ENCODE results near the gene SPOCD1.

Gene SPOCD1

DNA sequence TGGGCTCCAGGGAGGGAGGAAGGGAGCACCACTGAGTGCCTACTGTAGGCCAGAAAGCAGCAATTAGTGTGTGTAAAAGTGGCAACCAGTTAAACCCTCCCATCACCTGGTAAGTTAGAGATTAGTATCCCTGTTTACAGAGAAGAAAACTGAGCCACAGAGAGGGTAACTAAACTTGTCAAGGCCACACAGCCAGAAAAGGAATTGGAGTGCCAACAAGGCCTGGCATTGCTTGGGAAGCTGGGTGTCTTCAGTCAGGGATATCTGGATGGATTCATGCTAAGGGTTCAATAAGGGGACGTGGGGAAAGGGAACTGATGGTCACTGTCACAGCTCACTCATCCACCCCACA, 28.1 kb downstream of the SPOCD1 start:
- no peak for TF ChIP-seq ZFX (IDR thresholded peaks at IDR 0.05; ENCODE audit: borderline replicate concordance)
- TF ChIP-seq, protein P1, sequence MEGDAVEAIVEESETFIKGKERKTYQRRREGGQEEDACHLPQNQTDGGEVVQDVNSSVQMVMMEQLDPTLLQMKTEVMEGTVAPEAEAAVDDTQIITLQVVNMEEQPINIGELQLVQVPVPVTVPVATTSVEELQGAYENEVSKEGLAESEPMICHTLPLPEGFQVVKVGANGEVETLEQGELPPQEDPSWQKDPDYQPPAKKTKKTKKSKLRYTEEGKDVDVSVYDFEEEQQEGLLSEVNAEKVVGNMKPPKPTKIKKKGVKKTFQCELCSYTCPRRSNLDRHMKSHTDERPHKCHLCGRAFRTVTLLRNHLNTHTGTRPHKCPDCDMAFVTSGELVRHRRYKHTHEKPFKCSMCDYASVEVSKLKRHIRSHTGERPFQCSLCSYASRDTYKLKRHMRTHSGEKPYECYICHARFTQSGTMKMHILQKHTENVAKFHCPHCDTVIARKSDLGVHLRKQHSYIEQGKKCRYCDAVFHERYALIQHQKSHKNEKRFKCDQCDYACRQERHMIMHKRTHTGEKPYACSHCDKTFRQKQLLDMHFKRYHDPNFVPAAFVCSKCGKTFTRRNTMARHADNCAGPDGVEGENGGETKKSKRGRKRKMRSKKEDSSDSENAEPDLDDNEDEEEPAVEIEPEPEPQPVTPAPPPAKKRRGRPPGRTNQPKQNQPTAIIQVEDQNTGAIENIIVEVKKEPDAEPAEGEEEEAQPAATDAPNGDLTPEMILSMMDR (IDR thresholded peaks at IDR 0.05) = no peak

DNA sequence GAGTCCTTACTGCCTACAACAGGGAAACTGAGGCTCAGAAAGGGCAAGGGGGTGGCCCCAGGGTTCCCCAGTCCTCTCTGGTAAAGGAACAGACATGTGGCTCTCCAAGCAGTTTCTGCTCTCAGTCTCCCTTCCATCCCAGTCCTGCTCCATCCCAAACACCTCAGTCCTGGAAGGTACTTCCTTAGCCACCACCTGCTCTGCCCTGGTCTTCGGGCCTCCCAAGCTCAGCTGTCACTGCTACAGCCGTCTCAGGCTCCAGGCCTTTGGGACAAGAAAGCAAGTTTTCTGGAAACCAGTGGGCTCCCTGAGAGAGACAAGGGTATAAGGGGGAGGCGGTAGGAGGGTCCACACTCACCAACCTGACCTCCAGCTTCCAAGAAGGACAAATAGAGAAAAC, 28.6 kb downstream of the SPOCD1 start:
- TF ChIP-seq ZFX (IDR thresholded peaks at IDR 0.05; ENCODE audit: borderline replicate concordance) = no peak
- TF ChIP-seq, protein P1 (IDR thresholded peaks at IDR 0.05) = no peak

More for the DNA sequence above, 28.1 kb downstream of the SPOCD1 start:
- H3K27ac ChIP-seq = peak overlapping the region; percentile 99

DNA sequence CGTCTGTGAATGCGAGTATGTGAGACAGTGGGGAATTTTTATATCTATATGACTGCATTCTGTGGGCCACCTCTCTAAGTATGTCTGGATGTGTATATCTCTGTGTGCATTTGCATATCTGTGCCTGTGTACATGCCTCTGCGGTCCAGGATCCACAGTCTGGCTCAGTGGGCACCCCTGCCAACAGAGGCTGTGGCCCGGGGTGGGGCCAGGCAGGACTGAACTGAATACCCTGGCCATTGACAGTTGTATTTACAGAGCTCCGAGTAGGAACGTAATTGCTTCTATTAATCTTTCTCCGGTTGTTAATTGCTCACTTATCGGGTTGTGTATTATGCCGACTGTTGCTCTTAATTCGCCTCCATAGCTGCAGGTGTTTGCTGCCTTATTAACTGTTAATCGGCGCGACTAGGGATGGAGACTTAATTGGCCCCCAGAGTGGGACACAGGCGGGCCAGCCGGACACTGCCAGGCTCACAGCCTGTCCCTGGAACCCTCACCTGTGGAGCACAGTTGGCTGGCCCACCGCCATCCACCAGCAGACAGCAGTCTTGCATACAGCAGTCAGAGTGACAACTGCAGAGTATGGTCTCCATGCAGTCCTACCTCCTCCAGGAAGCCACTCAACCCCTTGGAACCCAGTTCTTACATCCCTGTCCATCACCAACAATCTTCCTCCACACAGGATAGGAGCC, 29.3 kb downstream of the SPOCD1 start:
- TF ChIP-seq ZFX (IDR thresholded peaks at IDR 0.05; ENCODE audit: borderline replicate concordance) = no peak
- TF ChIP-seq, protein P1 (IDR thresholded peaks at IDR 0.05) = no peak
- no peak overlapping the region for H3K27ac ChIP-seq

More for the DNA sequence above, 28.6 kb downstream of the SPOCD1 start:
- H3K27ac ChIP-seq = peak overlapping the region; percentile 99

DNA sequence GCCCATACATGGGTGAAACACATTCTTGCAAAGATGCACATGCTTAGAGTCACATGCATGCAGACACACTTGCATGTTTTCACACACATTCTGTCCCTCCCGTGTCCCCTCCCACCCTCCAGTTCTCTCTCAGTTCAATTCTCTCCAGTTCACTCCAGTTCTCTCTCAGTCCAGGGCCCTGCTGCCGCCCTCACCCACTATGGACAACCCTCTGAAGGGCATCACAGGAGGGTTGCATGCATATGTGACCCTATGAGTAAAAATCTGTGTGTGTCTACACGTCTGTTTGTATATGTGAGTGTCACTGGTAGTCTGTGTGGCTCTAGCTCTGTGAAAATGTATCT, 29.9 kb downstream of the SPOCD1 start:
- H3K27ac ChIP-seq = no peak overlapping the region
- TF ChIP-seq, protein P1 (IDR thresholded peaks at IDR 0.05) = no peak
- TF ChIP-seq ZFX (IDR thresholded peaks at IDR 0.05; ENCODE audit: borderline replicate concordance) = no peak

DNA sequence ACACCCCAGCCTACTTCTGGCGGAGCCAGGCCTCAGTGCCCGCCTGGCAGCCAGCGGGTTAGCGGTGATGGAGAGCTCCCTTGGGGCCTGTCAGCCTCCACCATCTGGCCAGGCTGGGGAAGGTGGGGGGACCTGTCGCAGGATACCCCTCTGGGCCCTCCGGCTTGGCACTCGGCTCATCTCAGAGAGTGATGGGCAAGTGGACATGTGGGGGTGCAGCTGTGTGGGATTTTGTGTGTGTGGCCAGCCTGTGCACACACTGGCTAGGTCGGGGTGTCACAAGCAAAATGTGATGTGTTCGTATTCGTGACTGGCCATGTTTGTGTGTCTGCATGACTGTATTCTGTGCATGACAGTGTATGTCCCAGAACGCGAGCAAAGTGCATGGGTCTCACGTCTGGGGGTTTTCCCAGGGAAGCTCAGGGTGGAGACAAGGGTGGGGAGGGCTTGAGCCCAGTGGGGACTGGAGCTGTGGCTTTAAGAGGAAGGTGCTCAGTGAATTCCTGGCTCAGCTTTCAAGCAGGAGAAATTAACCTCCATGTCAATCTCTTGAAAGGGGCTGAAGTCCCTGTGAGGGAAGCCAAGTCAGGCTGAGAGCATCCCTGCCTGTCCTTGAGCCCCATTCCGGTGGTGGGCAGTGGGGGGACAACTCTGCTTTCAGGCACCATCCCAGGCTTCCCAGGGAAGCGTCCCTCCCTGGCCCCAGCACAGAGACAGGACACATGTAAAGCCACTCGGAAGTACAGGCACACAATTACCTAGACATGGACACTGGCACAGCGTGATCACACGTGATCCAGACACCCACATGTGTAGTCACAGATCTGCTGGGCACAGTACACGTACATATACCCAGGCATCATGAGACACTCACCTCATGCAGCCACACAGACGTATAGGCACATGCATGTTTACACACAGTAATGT, 30.5 kb downstream of the SPOCD1 start:
- TF ChIP-seq, protein P1 (IDR thresholded peaks at IDR 0.05) = no peak
- no peak for TF ChIP-seq ZFX (IDR thresholded peaks at IDR 0.05; ENCODE audit: borderline replicate concordance)
- no peak overlapping the region for H3K27ac ChIP-seq

DNA sequence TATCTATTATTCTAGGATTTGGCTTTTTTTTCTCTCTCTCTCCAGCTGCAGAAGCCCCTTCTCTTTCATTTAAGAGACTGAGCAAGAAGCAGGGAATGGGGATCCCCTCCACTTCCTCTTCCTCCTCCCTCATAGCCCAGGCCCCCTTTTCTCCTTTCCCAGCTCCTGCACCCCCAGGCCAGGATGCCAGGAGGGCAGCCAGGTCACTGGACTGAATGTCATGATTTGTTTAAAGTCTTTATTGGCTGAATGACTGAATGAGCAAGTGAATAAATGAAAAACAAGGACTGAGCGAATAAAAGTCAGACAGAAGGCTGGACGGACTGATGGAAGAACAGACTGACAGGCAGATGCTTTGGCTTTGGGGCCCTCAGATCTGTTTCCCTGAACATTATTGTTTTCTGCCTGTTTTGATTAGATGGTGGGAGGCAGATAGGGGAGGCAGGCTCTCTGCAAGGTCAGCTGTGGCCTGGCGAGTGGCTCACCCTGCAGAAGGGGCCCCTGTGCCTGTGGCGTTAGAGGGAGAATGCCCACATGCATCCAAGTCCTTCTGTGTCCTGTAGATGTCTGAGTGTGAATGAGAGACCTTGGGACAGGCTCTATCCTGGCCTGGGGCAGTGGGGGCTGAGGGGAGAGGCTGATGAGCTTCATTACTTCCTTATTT, 31.3 kb downstream of the SPOCD1 start:
- no peak overlapping the region for H3K27ac ChIP-seq
- TF ChIP-seq, protein P1 (IDR thresholded peaks at IDR 0.05) = no peak
- TF ChIP-seq ZFX (IDR thresholded peaks at IDR 0.05; ENCODE audit: borderline replicate concordance) = no peak
